GM18511 (cell line): ENCODE data around the gene MDGA2.

Experiments used
- ATAC-seq: cut with Tn5 transposase; IDR thresholded peaks from one replicate; pipeline ENCODE4 v1.9.1; 2021; ENCODE audit warnings: mild to moderate bottlenecking, moderate library complexity; ENCODE audit not compliant: unreplicated experiment

Gene MDGA2

GRCh38 chr14:47155395-47155794 is 520.0 kb downstream of the MDGA2 start:
- ATAC-seq, result no peak

GRCh38 chr14:47154276-47154797 is 521.1 kb downstream of the MDGA2 start:
- ATAC-seq, result no peak

GRCh38 chr14:47153746-47154145 is 521.7 kb downstream of the MDGA2 start:
- no peak for ATAC-seq

- ATAC-seq, result no peak
Measured at GRCh38 chr14:47150267-47150666, 525.1 kb downstream of the MDGA2 start.

GRCh38 chr14:47149326-47149725 is 526.1 kb downstream of the MDGA2 start:
- ATAC-seq, result no peak

- no peak for ATAC-seq
Measured at GRCh38 chr14:47148686-47149085, 526.7 kb downstream of the MDGA2 start.

GRCh38 chr14:47120645-47121044 is 554.8 kb downstream of the MDGA2 start:
- no peak for ATAC-seq

GRCh38 chr14:47103771-47104170 is 571.6 kb downstream of the MDGA2 start:
- no peak for ATAC-seq

GRCh38 chr14:47102472-47102871 is 572.9 kb downstream of the MDGA2 start:
- ATAC-seq, result no peak

- no peak for ATAC-seq
Measured at GRCh38 chr14:47085678-47086077, 589.7 kb downstream of the MDGA2 start.

- no peak for ATAC-seq
Measured at GRCh38 chr14:47065326-47065725, 610.1 kb downstream of the MDGA2 start.

- no peak for ATAC-seq
Measured at GRCh38 chr14:47060050-47060449, 615.4 kb downstream of the MDGA2 start.

- ATAC-seq, result no peak
Measured at GRCh38 chr14:47057364-47057763, 618.0 kb downstream of the MDGA2 start.

- ATAC-seq, result no peak
Measured at GRCh38 chr14:47044841-47045240, 630.6 kb downstream of the MDGA2 start.

GRCh38 chr14:47040550-47040949 is 634.9 kb downstream of the MDGA2 start:
- ATAC-seq, result no peak

- no peak for ATAC-seq
Measured at GRCh38 chr14:47039336-47039735, 636.1 kb downstream of the MDGA2 start.

GRCh38 chr14:47022721-47023120 is 652.7 kb downstream of the MDGA2 start:
- no peak for ATAC-seq

- no peak for ATAC-seq
Measured at GRCh38 chr14:47020500-47020899, 654.9 kb downstream of the MDGA2 start.

- ATAC-seq, result no peak
Measured at GRCh38 chr14:47012533-47013280, 662.7 kb downstream of the MDGA2 start.

- no peak for ATAC-seq
Measured at GRCh38 chr14:47009615-47010014, 665.8 kb downstream of the MDGA2 start.

GRCh38 chr14:47008732-47009131 is 666.7 kb downstream of the MDGA2 start:
- ATAC-seq, result no peak

GRCh38 chr14:46999661-47000060 is 675.7 kb downstream of the MDGA2 start:
- no peak for ATAC-seq

- ATAC-seq, result no peak
Measured at GRCh38 chr14:46989566-46989965, 685.8 kb downstream of the MDGA2 start.
